HEK293T (cell line): ENCODE results near the gene RIT1.
"Not testable (repeated sequence)": the region's sequence is repeated elsewhere in the genome, so short reads cannot be mapped to it uniquely, and the experiment has no call there.

ENCODE experiments used
- CTCF ChIA-PET: fragments of 350-600 bp; formaldehyde crosslinking; extraction: SDS; loops from one replicate; lab custom pipeline; 2021; ENCODE audit warnings: antibody characterized with exemption, inconsistent platforms; lab: Yijun Ruan, JAX
- POLR2A ChIA-PET: fragments of 350-600 bp; formaldehyde crosslinking; extraction: SDS; loops from one replicate; lab custom pipeline; 2020; ENCODE audit warnings: antibody characterized with exemption, inconsistent platforms; lab: Yijun Ruan, JAX
- DNase-seq: peaks from one replicate; pipeline ENCODE4 v3.0.0; 2012; ENCODE audit warnings: mixed read lengths; ENCODE audit errors: extremely low spot score
- ARNT ChIP-seq: fragments of 450-650 bp; IDR thresholded peaks from 2 replicates; pipeline ENCODE4 v1.6.1; 2017; ENCODE audit warnings: mild to moderate bottlenecking
- BHLHE40 ChIP-seq: fragments of 450-650 bp; IDR thresholded peaks from 2 replicates; pipeline ENCODE4 v1.6.1; 2016; ENCODE audit warnings: mild to moderate bottlenecking, moderate library complexity, borderline replicate concordance
- CTBP1 ChIP-seq: fragments of 450-650 bp; IDR thresholded peaks from 2 replicates; pipeline ENCODE4 v1.6.1; 2016; ENCODE audit warnings: borderline replicate concordance
- ELF4 ChIP-seq: fragments of 450-650 bp; IDR thresholded peaks from 2 replicates; pipeline ENCODE4 v1.6.1; 2017; ENCODE audit warnings: antibody characterized with exemption
- FOXA1 ChIP-seq: fragments of 450-650 bp; IDR thresholded peaks from 2 replicates; pipeline ENCODE4 v1.6.1; 2016; ENCODE audit warnings: mild to moderate bottlenecking
- FOXK2 ChIP-seq: fragments of 450-650 bp; IDR thresholded peaks from 2 replicates; pipeline ENCODE4 v1.6.1; 2016; ENCODE audit warnings: mild to moderate bottlenecking
- FOXM1 ChIP-seq: fragments of 450-650 bp; IDR thresholded peaks from 2 replicates; pipeline ENCODE4 v1.6.1; 2017; ENCODE audit warnings: mild to moderate bottlenecking, borderline replicate concordance
- HDGF ChIP-seq: fragments of 450-650 bp; IDR thresholded peaks from 2 replicates; pipeline ENCODE4 v1.6.1; 2017; ENCODE audit warnings: antibody characterized with exemption, borderline replicate concordance
- L3MBTL2 ChIP-seq: fragments of 450-650 bp; conservative IDR thresholded peaks from 2 replicates; pipeline ENCODE4 v1.6.1; 2016; ENCODE audit warnings: mild to moderate bottlenecking
- LEF1 ChIP-seq: fragments of 450-650 bp; IDR thresholded peaks from 2 replicates; pipeline ENCODE4 v1.6.1; 2017; ENCODE audit warnings: mild to moderate bottlenecking, borderline replicate concordance
- NFRKB ChIP-seq: fragments of 450-650 bp; IDR thresholded peaks from 2 replicates; pipeline ENCODE4 v1.6.1; 2016; ENCODE audit warnings: mild to moderate bottlenecking, moderate library complexity
- SP1 ChIP-seq: fragments of 450-650 bp; IDR thresholded peaks from 2 replicates; pipeline ENCODE4 v1.6.1; 2017
- SUZ12 ChIP-seq: fragments of 450-650 bp; IDR thresholded peaks from 2 replicates; pipeline ENCODE4 v1.6.1; 2016; ENCODE audit warnings: mild to moderate bottlenecking
- TARDBP ChIP-seq: fragments of 450-650 bp; IDR thresholded peaks from 2 replicates; pipeline ENCODE4 v1.6.1; 2016
- ZNF384 ChIP-seq: fragments of 450-650 bp; IDR thresholded peaks from 2 replicates; pipeline ENCODE4 v1.6.1; 2016
- TF ChIP-seq, protein P1 (sequence below): fragments of 450-650 bp; IDR thresholded peaks from 2 replicates; pipeline ENCODE4 v1.6.1; 2016

The RIT1 gene

GRCh38 chr1:155931332-155932038 lies 20.3 kb upstream of the RIT1 start:
- DNase-seq, result no peak
- TF ChIP-seq CTBP1 (no peak), FOXA1 (no peak), FOXK2 (no peak), ELF4 (no peak), ARNT (no peak), FOXM1 (no peak), HDGF (no peak), TARDBP (no peak), SUZ12 (no peak), ZNF384 (no peak), LEF1 (no peak), SP1 (no peak), BHLHE40 (no peak)
- POLR2A ChIA-PET, result interaction anchor here (0.6 to 5.9 kb wide), 9 partner anchors 9 to 73 kb away, joined by 3 to 79 read pairs (median 7); partner anchors contain the start of genes ARHGEF2, GON4L and SYT11
- CTCF ChIA-PET, result interaction anchor here (0.6 kb wide), 1 partner anchor 7 kb away, joined by 3 read pairs; no protein-coding TSS in a partner anchor

DNA sequence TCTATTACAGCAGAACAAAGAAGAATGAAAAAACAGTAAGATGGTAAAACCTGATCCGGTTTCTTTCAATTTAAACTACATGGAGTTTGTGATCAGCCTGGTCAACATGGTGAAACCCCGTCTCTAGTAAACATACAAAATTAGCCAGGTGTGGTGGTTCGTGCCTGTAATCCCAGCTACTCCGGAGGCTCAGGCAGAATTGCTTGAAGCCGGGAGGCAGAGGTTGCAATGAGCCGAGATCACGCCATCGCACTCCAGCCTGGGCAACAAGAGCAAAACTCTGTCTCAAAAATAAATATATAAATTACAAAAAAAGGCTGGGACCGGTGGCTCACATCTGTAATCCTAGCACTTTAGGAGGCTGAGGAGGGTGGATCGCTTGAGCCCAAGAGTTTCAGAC lies 19.6 kb upstream of the RIT1 start:
- not testable (repeated sequence) for DNase-seq
- CTCF ChIA-PET, result interaction anchor here (0.6 kb wide), 1 partner anchor 8 kb away, joined by 3 read pairs; no protein-coding TSS in a partner anchor
- POLR2A ChIA-PET, result interaction anchor here (0.6 to 5.9 kb wide), 9 partner anchors 10 to 90 kb away, joined by 3 to 79 read pairs (median 5); partner anchors contain the start of genes ARHGEF2, GON4L and SYT11

DNA sequence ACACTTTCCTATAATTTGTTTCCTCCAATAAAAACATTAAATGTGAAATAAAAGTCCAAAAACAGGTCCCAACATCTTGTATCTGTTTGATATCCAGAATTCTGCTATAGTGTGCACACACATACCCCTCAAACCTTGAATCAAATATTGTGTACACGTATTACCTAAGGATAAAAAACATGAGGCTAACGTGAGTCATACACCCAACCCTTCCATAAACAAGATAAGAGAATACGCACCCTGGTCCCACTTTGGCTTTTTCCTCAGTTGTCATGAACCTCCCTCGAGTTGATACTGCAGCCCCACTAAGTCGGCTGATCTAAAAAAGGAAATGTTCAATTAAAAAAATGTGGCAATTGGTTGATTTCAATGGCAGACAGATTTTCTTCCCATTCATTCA lies 17.9 kb upstream of the RIT1 start:
- no peak for DNase-seq
- TF ChIP-seq ZNF384 (no peak), NFRKB (no peak), HDGF (no peak), SP1 (no peak), FOXK2 (no peak), LEF1 (no peak)
- ChIA-PET CTCF (no interaction called here), POLR2A (interaction anchor here (1.5 kb wide), 1 partner anchor 69 kb away, joined by 3 read pairs; the partner anchor contains the start of gene SYT11)

- no peak for DNase-seq
- CTCF ChIA-PET, result no interaction called here
- TF ChIP-seq BHLHE40, result no peak
- TF ChIP-seq SUZ12, result no peak
- TF ChIP-seq HDGF, result no peak
- POLR2A ChIA-PET, result interaction anchor here (1.4 kb wide), 1 partner anchor 7 kb away, joined by 3 read pairs; no protein-coding TSS in a partner anchor
Measured at GRCh38 chr1:155925506-155925905, 14.4 kb upstream of the RIT1 start.

- TF ChIP-seq SUZ12 (no peak), FOXK2 (no peak), SP1 (no peak), TARDBP (no peak)
- TF ChIP-seq, protein P1, sequence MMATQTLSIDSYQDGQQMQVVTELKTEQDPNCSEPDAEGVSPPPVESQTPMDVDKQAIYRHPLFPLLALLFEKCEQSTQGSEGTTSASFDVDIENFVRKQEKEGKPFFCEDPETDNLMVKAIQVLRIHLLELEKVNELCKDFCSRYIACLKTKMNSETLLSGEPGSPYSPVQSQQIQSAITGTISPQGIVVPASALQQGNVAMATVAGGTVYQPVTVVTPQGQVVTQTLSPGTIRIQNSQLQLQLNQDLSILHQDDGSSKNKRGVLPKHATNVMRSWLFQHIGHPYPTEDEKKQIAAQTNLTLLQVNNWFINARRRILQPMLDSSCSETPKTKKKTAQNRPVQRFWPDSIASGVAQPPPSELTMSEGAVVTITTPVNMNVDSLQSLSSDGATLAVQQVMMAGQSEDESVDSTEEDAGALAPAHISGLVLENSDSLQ, result no peak
- ChIA-PET CTCF (no interaction called here), POLR2A (interaction anchor here (1.8 to 2.0 kb wide), 2 partner anchors 10 to 13 kb away, joined by 5 to 8 read pairs; partner anchors contain the start of gene KHDC4)
- no peak for DNase-seq
Measured at GRCh38 chr1:155920717-155921116, 9.6 kb upstream of the RIT1 start.

- no peak for TF ChIP-seq FOXK2
- ChIA-PET POLR2A (interaction anchor here (1.3 kb wide), 1 partner anchor 15 kb away, joined by 3 read pairs; no protein-coding TSS in a partner anchor), CTCF (no interaction called here)
- no peak for DNase-seq
Measured at GRCh38 chr1:155919801-155920200, 8.7 kb upstream of the RIT1 start.

DNA sequence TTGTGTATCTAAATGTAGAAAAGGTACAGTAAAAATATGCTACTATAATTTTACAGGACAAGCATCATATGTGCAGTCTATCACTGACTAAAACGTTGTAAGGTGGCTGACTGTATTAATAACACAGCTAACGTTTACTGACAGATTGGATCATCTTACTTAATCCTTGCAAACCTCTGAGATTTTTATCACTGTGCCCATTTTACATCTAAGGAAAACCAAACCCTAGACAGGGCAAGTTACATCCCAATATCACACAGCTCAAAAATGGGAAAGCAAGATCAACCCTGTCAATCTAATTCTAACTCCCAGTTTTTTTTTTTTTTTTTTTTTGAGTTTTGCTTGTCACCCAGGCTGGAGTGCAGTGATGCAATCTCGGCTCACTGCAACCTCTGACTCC lies 7.5 kb upstream of the RIT1 start:
- ChIA-PET POLR2A (interaction anchor here (0.6 to 2.3 kb wide), 4 partner anchors 8 to 71 kb away, joined by 3 to 14 read pairs (median 3); partner anchors contain the start of gene KHDC4), CTCF (interaction anchor here (0.7 kb wide), 1 partner anchor 271 kb away, joined by 4 read pairs; no protein-coding TSS in a partner anchor)
- DNase-seq, result no peak
- TF ChIP-seq SP1 (no peak), ZNF384 (no peak), BHLHE40 (no peak), LEF1 (no peak), TARDBP (no peak), HDGF (no peak), SUZ12 (no peak), L3MBTL2 (no peak), ELF4 (no peak), FOXA1 (no peak), NFRKB (no peak)
- TF ChIP-seq, protein P1, result no peak
